Ovary (tissue), 9 donors: ENCODE measurements around the gene CLEC16A. TPM values are rescaled to one million over a fixed set of nuclear protein-coding genes. Genes with fewer than 3 reads are reported as not detected.

Experiments
- DNase-seq, 5 donors: peaks; one replicate each; pipeline ENCODE4 v3.0.0-alpha.2; 2019 to 2020
- H3K27ac ChIP-seq, 2 donors: fragments of 200-600 bp; one replicate each; pipeline versions ENCODE4 v1.5.1 to v1.8.0; 2019 to 2022
- H3K27me3 ChIP-seq: fragments of 200-600 bp; one replicate; pipeline ENCODE4 v1.8.0; 2022
- H3K36me3 ChIP-seq: fragments of 200-600 bp; sonication (generic); one replicate; pipeline ENCODE4 v1.5.1; 2019
- H3K4me1 ChIP-seq: one replicate; pipeline ENCODE4 v1.8.1; 2013; ENCODE audit warnings: mild to moderate bottlenecking, moderate library complexity; ENCODE audit not compliant: insufficient read depth
- H3K4me3 ChIP-seq: fragments of 200-600 bp; sonication (generic); one replicate; pipeline ENCODE4 v1.5.1; 2017
- H3K9me3 ChIP-seq, 2 donors: fragments of 200-600 bp in 1 of 2; sonication (generic) in 1 of 2; one replicate each; pipeline versions ENCODE4 v1.5.1 to v1.8.1; 2013 to 2019; ENCODE audit warnings: mild to moderate bottlenecking in 1 of 2, moderate library complexity in 1 of 2
- EP300 ChIP-seq: sonication (generic); formaldehyde crosslinking; IDR thresholded peaks from one replicate; pipeline ENCODE4 v1.6.1; 2017; ENCODE audit warnings: antibody characterized with exemption
- POLR2A ChIP-seq: fragments of 450-650 bp; IDR thresholded peaks from one replicate; pipeline ENCODE4 v1.6.1; 2017; ENCODE audit warnings: antibody characterized with exemption, mild to moderate bottlenecking, moderate library complexity
- WGBS, 3 donors: extraction: QIAGEN DNeasy Blood & Tissue Kit in 1 of 3; methylation state at CpG; one replicate each; pipeline versions ENCODE4 v1.1.5 to v1.1.7; 2013 to 2017; 5-methylcytosine and 5-hydroxymethylcytosine counted together
- intact Hi-C, 4 donors: fragments of 100-400 bp; cut with DNase I; formaldehyde crosslinking; loops; one replicate each; pipeline versions ENCODE4 v1.11.0 to v1.15.1; 2022 to 2023
- polyA plus RNA-seq, 2 donors: library from polyadenylated mRNA; stranded (reverse); fragments of 200-250 nt in 1 of 2; fragments of 350-450 nt in 1 of 2; fragmentation: Illumina TruSeq in 1 of 2; extraction: RNeasy Lipid Tissue Mini Kit (QIAGEN cat#74804) in 1 of 2; gene quantifications; one replicate each; pipeline ENCODE4 v1.2.3, GENCODE V29; 2013 to 2014
- total RNA-seq, 7 donors: library from RNA; depleted of rRNA in 2 of 7; stranded (reverse); fragments of >200 nt in 2 of 7; fragmentation: NEBNext Ultra II Directional in 3 of 7; extraction: Animal tissue kit (Norgen Biotek cat#: 25700) in 3 of 7; gene quantifications; one replicate each; pipeline versions ENCODE4 v1.1.0 to v1.2.4, GENCODE V29; 2016 to 2023
- TF ChIP-seq, protein P1 (sequence below), 3 donors: fragments of 450-650 bp in 2 of 3; fragments of 200-600 bp in 1 of 3; IDR thresholded peaks; one replicate each; pipeline versions ENCODE4 v1.5.1 to v1.8.0; 2016 to 2022; ENCODE audit warnings: antibody characterized with exemption in 3 of 3, mild to moderate bottlenecking in 1 of 3
- donor health status: DM: no; HTN: no; CAD: no; lungs with moderate emphysema.
- donor health status: DM: no; HTN: no; CAD: no.
- donor health status: Bipolar disorder and iron deficiency.
- donor health status: DM: yes; HTN: yes; CAD: no.
- donor health status: DM: no; HTN: no; CAD: no.
- donor health status: DM: yes; HTN: yes; CAD: no.

The CLEC16A gene
- total and polyA plus RNA-seq, 9 donors: 6.4 to 28.1 (median 16.5) TPM

DNA sequence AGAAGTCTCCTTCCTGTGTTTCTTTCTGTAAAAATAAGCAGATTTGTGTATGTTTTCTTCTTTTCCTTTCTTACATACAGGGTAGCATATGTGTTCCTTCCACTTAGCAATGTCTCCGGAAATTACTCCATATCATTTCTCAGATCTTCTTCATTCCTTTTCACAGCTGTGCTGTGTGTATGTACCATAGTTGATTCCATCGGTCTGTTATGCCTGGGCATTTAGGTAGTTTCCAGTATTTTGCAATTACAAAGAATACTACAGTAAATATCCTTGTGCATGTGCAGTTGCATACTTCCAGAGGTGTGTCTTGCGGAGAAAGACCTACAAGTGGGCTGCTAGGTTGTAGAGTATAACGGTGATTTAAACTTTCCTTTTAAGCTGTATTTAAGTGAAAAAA, 69.8 kb downstream of the CLEC16A start:
- intact Hi-C loops: no loop called here
- Histone ChIP-seq H3K27me3 (no peaks in the 10 kb centered on the region), H3K36me3 (no peaks in the 10 kb centered on the region), H3K4me3 (no peak overlapping the region), H3K4me1 (no peaks in the 10 kb centered on the region), H3K27ac (no peak overlapping the region), H3K9me3 (no peaks in the 10 kb centered on the region)
- no peak for DNase-seq
- no peak for TF ChIP-seq EP300
- WGBS, 3 donors: 76 to 86% (median 84%) methylated on average over 4 of the region's 4 CpGs

GRCh38 chr16:11015076-11015475, 70.7 kb downstream of the CLEC16A start:
- no peak overlapping the region for H3K27ac ChIP-seq
- H3K4me3 ChIP-seq: no peak overlapping the region
- no peak for DNase-seq
- 91 to 96% (median 93%) methylated on average over 6 of the region's 6 CpGs for WGBS, 3 donors
- TF ChIP-seq, protein P1, sequence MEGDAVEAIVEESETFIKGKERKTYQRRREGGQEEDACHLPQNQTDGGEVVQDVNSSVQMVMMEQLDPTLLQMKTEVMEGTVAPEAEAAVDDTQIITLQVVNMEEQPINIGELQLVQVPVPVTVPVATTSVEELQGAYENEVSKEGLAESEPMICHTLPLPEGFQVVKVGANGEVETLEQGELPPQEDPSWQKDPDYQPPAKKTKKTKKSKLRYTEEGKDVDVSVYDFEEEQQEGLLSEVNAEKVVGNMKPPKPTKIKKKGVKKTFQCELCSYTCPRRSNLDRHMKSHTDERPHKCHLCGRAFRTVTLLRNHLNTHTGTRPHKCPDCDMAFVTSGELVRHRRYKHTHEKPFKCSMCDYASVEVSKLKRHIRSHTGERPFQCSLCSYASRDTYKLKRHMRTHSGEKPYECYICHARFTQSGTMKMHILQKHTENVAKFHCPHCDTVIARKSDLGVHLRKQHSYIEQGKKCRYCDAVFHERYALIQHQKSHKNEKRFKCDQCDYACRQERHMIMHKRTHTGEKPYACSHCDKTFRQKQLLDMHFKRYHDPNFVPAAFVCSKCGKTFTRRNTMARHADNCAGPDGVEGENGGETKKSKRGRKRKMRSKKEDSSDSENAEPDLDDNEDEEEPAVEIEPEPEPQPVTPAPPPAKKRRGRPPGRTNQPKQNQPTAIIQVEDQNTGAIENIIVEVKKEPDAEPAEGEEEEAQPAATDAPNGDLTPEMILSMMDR (IDR thresholded peaks at IDR 0.05): no peak
- no peak for TF ChIP-seq POLR2A
- TF ChIP-seq EP300: no peak
- H3K4me1 ChIP-seq: no peaks in the 10 kb centered on the region
- H3K36me3 ChIP-seq: no peaks in the 10 kb centered on the region
- no peaks in the 10 kb centered on the region for H3K27me3 ChIP-seq
- intact Hi-C loops: no loop called here
- no peaks in the 10 kb centered on the region for H3K9me3 ChIP-seq

DNA sequence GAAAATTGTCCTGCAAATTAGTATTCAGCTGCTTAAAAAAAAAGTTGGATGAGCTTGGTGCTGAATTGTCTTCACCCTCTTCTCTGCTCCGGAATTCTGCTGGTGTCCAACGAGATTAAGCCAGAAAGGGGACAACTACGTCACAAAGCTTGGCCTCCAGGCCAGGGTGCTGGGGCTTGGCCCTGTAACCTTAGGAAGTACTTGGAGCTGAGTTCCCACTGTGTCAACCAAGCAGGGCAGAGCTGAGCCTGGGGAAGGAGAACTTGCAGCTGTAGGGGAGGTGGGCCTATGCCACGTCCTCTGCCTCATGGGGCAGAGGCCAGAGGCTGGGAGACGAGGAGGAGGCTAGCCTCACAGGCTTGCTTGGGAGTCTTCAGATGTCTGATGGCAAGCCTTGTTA, 71.2 kb downstream of the CLEC16A start:
- intact Hi-C loops: no loop called here
- H3K4me3 ChIP-seq: no peak overlapping the region
- no peaks in the 10 kb centered on the region for H3K36me3 ChIP-seq
- no peaks in the 10 kb centered on the region for H3K4me1 ChIP-seq
- no peaks in the 10 kb centered on the region for H3K9me3 ChIP-seq
- DNase-seq: no peak
- no peak for TF ChIP-seq EP300
- no peak for TF ChIP-seq POLR2A
- TF ChIP-seq, protein P1 (IDR thresholded peaks at IDR 0.05): no peak
- no peak overlapping the region for H3K27ac ChIP-seq
- 95 to 97% (median 96%) methylated on average over 5 of the region's 5 CpGs for WGBS, 3 donors
- no peaks in the 10 kb centered on the region for H3K27me3 ChIP-seq

DNA sequence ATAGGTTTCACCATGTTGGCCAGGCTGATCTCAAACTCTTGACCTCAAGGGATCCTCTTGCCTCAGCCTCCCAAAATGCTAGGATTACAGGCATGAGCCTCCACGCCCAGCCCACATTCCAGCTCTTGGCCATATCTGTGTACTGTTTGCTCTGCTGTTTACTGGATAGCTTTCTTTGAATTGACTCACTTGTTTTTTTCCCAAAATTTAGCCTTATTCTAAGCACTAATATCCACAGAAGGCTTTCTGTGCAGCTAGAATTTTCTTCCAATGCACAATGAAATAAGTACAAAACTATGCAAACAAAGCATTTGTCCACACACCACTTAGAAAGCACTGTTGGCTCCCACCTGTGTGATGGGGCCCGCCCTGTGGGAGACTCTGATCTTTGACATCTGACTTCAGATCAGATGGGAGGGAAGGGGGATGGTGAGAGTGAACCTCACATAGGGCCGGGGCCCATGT, 72.2 kb downstream of the CLEC16A start:
- DNase-seq: no peak
- Histone ChIP-seq H3K27me3 (no peaks in the 10 kb centered on the region), H3K9me3 (no peaks in the 10 kb centered on the region), H3K27ac (no peak overlapping the region), H3K4me1 (no peaks in the 10 kb centered on the region), H3K36me3 (no peaks in the 10 kb centered on the region), H3K4me3 (no peak overlapping the region)
- TF ChIP-seq POLR2A (no peak), EP300 (no peak)
- TF ChIP-seq, protein P1 (IDR thresholded peaks at IDR 0.05): no peak
- 86 to 92% (median 87%) methylated on average over 3 of the region's 3 CpGs for WGBS, 3 donors
- intact Hi-C loops: no loop called here

- no peak overlapping the region for H3K4me3 ChIP-seq
- no peaks in the 10 kb centered on the region for H3K36me3 ChIP-seq
- no peak for DNase-seq
- H3K27me3 ChIP-seq: no peaks in the 10 kb centered on the region
- H3K27ac ChIP-seq: no peak overlapping the region
- intact Hi-C loops: no loop called here
- 62 to 75% (median 72%) methylated on average over 9 of the region's 9 CpGs for WGBS, 3 donors
- H3K9me3 ChIP-seq: no peaks in the 10 kb centered on the region
- no peak for TF ChIP-seq EP300
- TF ChIP-seq, protein P1 (IDR thresholded peaks at IDR 0.05): no peak
- no peak for TF ChIP-seq POLR2A
- H3K4me1 ChIP-seq: no peaks in the 10 kb centered on the region
These were observed 72.6 kb downstream of the CLEC16A start for GRCh38 chr16:11016993-11017392.
